Smooth muscle cell (in vitro differentiated cells): ENCODE measurements around the gene TSPAN5. TPM values are rescaled to one million over a fixed set of nuclear protein-coding genes. Genes with fewer than 3 reads are reported as not detected.

ENCODE experiments used
- DNase-seq: peaks from one replicate; lab custom pipeline; 2025; ENCODE audit not compliant: unreplicated experiment; lab: John Stamatoyannopoulos, UW
- H2AFZ ChIP-seq: fragments of 200-600 bp; sonication (generic); 2 replicates; pipeline ENCODE4 v1.6.0; 2016; ENCODE audit warnings: antibody characterized with exemption, low read depth, mild to moderate bottlenecking
- H3F3A ChIP-seq: fragments of 200-600 bp; sonication (generic); 2 replicates; pipeline ENCODE4 v1.6.0; 2017; ENCODE audit warnings: antibody characterized with exemption, low read depth
- H3K27ac ChIP-seq: fragments of 200-600 bp; sonication (generic); 2 replicates; pipeline ENCODE4 v1.5.1; 2016; ENCODE audit warnings: low read depth, mild to moderate bottlenecking
- H3K27me3 ChIP-seq: fragments of 200-600 bp; sonication (generic); 2 replicates; pipeline ENCODE4 v1.6.1; 2016; ENCODE audit warnings: low read depth, mild to moderate bottlenecking
- H3K36me3 ChIP-seq: fragments of 200-600 bp; sonication (generic); 2 replicates; pipeline ENCODE4 v1.5.1; 2016; ENCODE audit warnings: low read depth
- H3K4me1 ChIP-seq: fragments of 200-600 bp; sonication (generic); 2 replicates; pipeline ENCODE4 v1.5.1; 2016; ENCODE audit warnings: low read depth
- H3K4me2 ChIP-seq: fragments of 200-600 bp; sonication (generic); 2 replicates; pipeline ENCODE4 v1.6.0; 2016; ENCODE audit warnings: mild to moderate bottlenecking
- H3K4me3 ChIP-seq: fragments of 200-600 bp; sonication (generic); 2 replicates; pipeline ENCODE4 v1.5.1; 2016; ENCODE audit warnings: mild to moderate bottlenecking
- H3K79me2 ChIP-seq: fragments of 200-600 bp; sonication (generic); 2 replicates; pipeline ENCODE4 v1.6.0; 2016; ENCODE audit warnings: low read depth, mild to moderate bottlenecking
- H3K9ac ChIP-seq: fragments of 200-600 bp; sonication (generic); 2 replicates; pipeline ENCODE4 v1.6.0; 2016; ENCODE audit warnings: low read depth
- H3K9me3 ChIP-seq: fragments of 200-600 bp; sonication (generic); replicated peaks from 2 replicates; pipeline ENCODE4 v1.5.1; 2016; ENCODE audit warnings: low read depth
- H4K20me1 ChIP-seq: fragments of 200-600 bp; sonication (generic); 2 replicates; pipeline ENCODE4 v1.6.0; 2016; ENCODE audit warnings: low read depth
- CTCF ChIP-seq: fragments of 200-600 bp; sonication (generic); IDR thresholded peaks from 2 replicates; pipeline ENCODE4 v1.5.1; 2017; ENCODE audit warnings: borderline replicate concordance, mild to moderate bottlenecking, antibody characterized with exemption; ENCODE audit not compliant: insufficient read depth, poor library complexity, severe bottlenecking
- WGBS: methylation state at CpG from one replicate; pipeline ENCODE4 v1.1.7; 2016; ENCODE audit warnings: low lambda C conversion rate; 5-methylcytosine and 5-hydroxymethylcytosine counted together
- polyA plus RNA-seq: library from polyadenylated mRNA; unstranded; fragments of >200 nt; fragmentation: Nextera tagmentation; extraction: Ambion mirVana; gene quantifications from 2 replicates; pipeline ENCODE4 v1.2.1, GENCODE V29; 2016
- total RNA-seq: library from RNA; depleted of rRNA; stranded (reverse); fragments of >200 nt; gene quantifications from 2 replicates; pipeline ENCODE4 v1.2.3, GENCODE V29; 2014

The TSPAN5 gene
- total and polyA plus RNA-seq, 2 experiments from 2014 or later = 28.3 to 35.8 TPM

- Histone ChIP-seq H3F3A (no peaks in the 10 kb centered on the region), H3K27ac (no peak overlapping the region), H3K4me2 (no peak overlapping the region), H2AFZ (no peak overlapping the region), H3K9ac (no peak overlapping the region), H3K79me2 (no peaks in the 10 kb centered on the region), H3K9me3 (no peaks in the 10 kb centered on the region), H3K4me1 (no peaks in the 10 kb centered on the region), H3K27me3 (no peaks in the 10 kb centered on the region), H4K20me1 (no peaks in the 10 kb centered on the region), H3K4me3 (no peak overlapping the region), H3K36me3 (peaks cover 18% of the 10 kb centered on the region)
- over 99% methylated on average over 4 of the region's 4 CpGs for WGBS
- TF ChIP-seq CTCF = no peak
- DNase-seq = no peak
These were observed 235.4 kb downstream of the TSPAN5 start for GRCh38 chr4:98423009-98423408.

GRCh38 chr4:98421111-98421510 is 237.3 kb downstream of the TSPAN5 start:
- Histone ChIP-seq H3K36me3 (peaks cover 23% of the 10 kb centered on the region), H3K27ac (no peak overlapping the region), H3K79me2 (no peaks in the 10 kb centered on the region), H4K20me1 (no peaks in the 10 kb centered on the region), H3K4me3 (no peak overlapping the region), H3F3A (no peaks in the 10 kb centered on the region), H3K4me2 (no peak overlapping the region), H3K27me3 (no peaks in the 10 kb centered on the region), H3K9me3 (no peaks in the 10 kb centered on the region), H3K4me1 (no peaks in the 10 kb centered on the region), H3K9ac (no peak overlapping the region), H2AFZ (no peak overlapping the region)
- DNase-seq = no peak
- TF ChIP-seq CTCF = no peak
- 50% methylated on average over 5 of the region's 5 CpGs for WGBS
